T-cell (primary cell): ENCODE measurements around the gene SAMD3. TPM values are rescaled to one million over a fixed set of nuclear protein-coding genes. Genes with fewer than 3 reads are reported as not detected.
A peak's percentile ranks its signal among the peaks of the same experiment; 100 is the strongest.

Experiments
- ATAC-seq, 4 experiments: fragments of 200-7000 bp in 3 of 4; fragments of 150-1000 bp in 1 of 4; cut with Tn5 transposase; replicated peaks in 1 of 4; 1 replicate in 3 of 4; 2 replicates in 1 of 4; pipeline ENCODE4 v1.10.0; 2021; ENCODE audit warnings: moderate library complexity in 3 of 4, mild to moderate bottlenecking in 2 of 4, moderate number of reproducible peaks in 1 of 4
- CTCF ChIA-PET, 2 donors: fragments of 300-600 bp; sonication (Branson Sonifier 250); formaldehyde crosslinking; loops; one replicate each; lab custom pipeline; 2022; ENCODE audit warnings: antibody characterized with exemption in 2 of 2; lab: Charles Lee
- POLR2A ChIA-PET, 2 donors: fragments of 300-600 bp; sonication (Branson Sonifier 250); formaldehyde crosslinking; loops; one replicate each; lab custom pipeline; 2022; ENCODE audit warnings: antibody characterized with exemption in 2 of 2; lab: Charles Lee
- DNase-seq, 35 experiments: peaks; one replicate each; pipeline versions ENCODE4 v3.0.0 to v3.0.0-alpha.2; 2013 to 2023
- H3K27ac ChIP-seq: one replicate; pipeline ENCODE4 v1.5.1; 2013; ENCODE audit warnings: low read length
- H3K27me3 ChIP-seq, 2 experiments: replicated peaks in 1 of 2; 1 replicate in 1 of 2; 2 replicates in 1 of 2; pipeline versions ENCODE4 v1.6.1 to v1.7.0; 2013; ENCODE audit warnings: low read length in 1 of 2, mixed read lengths in 1 of 2; ENCODE audit not compliant: control insufficient read depth in 2 of 2, insufficient read depth in 2 of 2; ENCODE audit errors: extremely low read depth in 1 of 2
- H3K36me3 ChIP-seq, 2 donors: 1 replicate in 1 of 2; 2 replicates in 1 of 2; pipeline versions ENCODE4 v1.6.1 to v1.7.0; 2013; ENCODE audit warnings: low read length in 1 of 2; ENCODE audit not compliant: control insufficient read depth in 2 of 2, insufficient read depth in 1 of 2; ENCODE audit errors: extremely low read depth in 1 of 2
- H3K4me1 ChIP-seq, 2 experiments: 1 replicate in 1 of 2; 2 replicates in 1 of 2; pipeline versions ENCODE4 v1.6.1 to v1.7.0; 2013; ENCODE audit warnings: low read length in 2 of 2, mixed read lengths in 1 of 2; ENCODE audit not compliant: insufficient read depth in 2 of 2, control insufficient read depth in 1 of 2; ENCODE audit errors: extremely low read depth in 1 of 2
- H3K4me3 ChIP-seq, 2 donors: 1 replicate in 1 of 2; 2 replicates in 1 of 2; pipeline versions ENCODE4 v1.5.1 to v1.7.0; 2013; ENCODE audit warnings: mild to moderate bottlenecking in 2 of 2, low read length in 1 of 2, moderate library complexity in 1 of 2; ENCODE audit not compliant: control insufficient read depth in 1 of 2; ENCODE audit errors: extremely low read depth in 1 of 2
- H3K9me3 ChIP-seq: 2 replicates; pipeline ENCODE4 v1.7.0; 2013
- H3K27ac Mint-ChIP-seq, 2 donors: one replicate each; pipeline ENCODE4 v1.8.0; 2020 to 2021; ENCODE audit warnings: mild to moderate bottlenecking in 2 of 2, mixed read lengths in 2 of 2
- H3K27me3 Mint-ChIP-seq, 2 donors: one replicate each; pipeline ENCODE4 v1.8.0; 2021 to 2022; ENCODE audit warnings: mixed read lengths in 2 of 2
- H3K36me3 Mint-ChIP-seq: one replicate; pipeline ENCODE4 v1.8.0; 2021; ENCODE audit warnings: mixed read lengths
- H3K4me1 Mint-ChIP-seq, 3 donors: one replicate each; pipeline ENCODE4 v1.8.0; 2020 to 2022; ENCODE audit warnings: mixed read lengths in 3 of 3, mild to moderate bottlenecking in 1 of 3
- H3K4me3 Mint-ChIP-seq, 3 donors: one replicate each; pipeline ENCODE4 v1.8.0; 2020 to 2022; ENCODE audit warnings: mild to moderate bottlenecking in 3 of 3, mixed read lengths in 3 of 3, moderate library complexity in 3 of 3
- H3K9me3 Mint-ChIP-seq, 3 donors: one replicate each; pipeline ENCODE4 v1.8.0; 2020 to 2022; ENCODE audit warnings: mixed read lengths in 3 of 3
- whole genome bisulfite sequencing: methylation state at CpG from one replicate; pipeline ENCODE4 v1.1.5; 2013; ENCODE audit warnings: missing lambda C conversion rate; ENCODE audit not compliant: insufficient coverage; 5-methylcytosine and 5-hydroxymethylcytosine counted together
- total RNA-seq, 35 experiments: library from RNA in 6 of 35; stranded (reverse) in 6 of 35; fragments of 120-200 nt in 1 of 35; gene quantifications; one replicate each; pipeline versions ENCODE4 v1.2.1 to v1.2.4 and lab custom pipeline; 2013 to 2026

SAMD3 gene
- total RNA-seq, 5 donors from 2014 or later (not counting 1 experiment from before 2014, with no cell fraction given), result 27.5 to 73.8 (median 38.5) TPM

DNA sequence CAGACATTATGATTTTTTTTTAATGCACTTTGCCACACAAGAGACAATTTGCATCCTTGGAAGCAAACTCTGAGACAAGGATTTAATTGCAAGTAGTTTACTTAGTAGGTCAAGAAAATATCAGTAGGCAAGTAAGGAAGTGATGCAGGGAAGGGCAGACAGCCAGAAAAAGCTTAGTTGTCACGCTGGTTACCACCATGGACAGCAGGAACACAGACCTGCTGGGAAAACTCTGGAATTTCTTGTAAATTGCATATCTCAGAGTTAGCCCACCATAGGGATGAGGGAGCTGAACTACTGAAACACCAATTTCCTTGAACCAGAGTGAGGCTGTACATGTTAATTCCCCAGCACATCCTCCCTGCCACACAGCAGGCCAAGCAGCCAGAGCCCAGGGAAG, 111.7 kb downstream of the SAMD3 start:
- H3K9me3 ChIP-seq, result no peaks in the 10 kb centered on the region
- H3K27me3 ChIP-seq, result no peaks in the 10 kb centered on the region
- ATAC-seq (no peak), DNase-seq (no peak)
- WGBS, result 100% methylated on average over 1 of the region's 1 CpG
- H3K36me3 ChIP-seq, result peaks cover 0 to 4% of the 10 kb centered on the region in 2 donors
- H3K4me3 ChIP-seq, result no peak overlapping the region
- Mint-ChIP-seq H3K4me1 (peaks cover 16 to 39% (median 17%) of the 10 kb centered on the region in 3 donors), H3K9me3 (peaks cover 0 to 3% (median 0%) of the 10 kb centered on the region in 3 donors), H3K4me3 (no peak overlapping the region), H3K27me3 (no peaks in the 10 kb centered on the region), H3K27ac (no peak overlapping the region), H3K36me3 (peaks cover 76% of the 10 kb centered on the region)
- no peak overlapping the region for H3K27ac ChIP-seq
- H3K4me1 ChIP-seq, result no peaks in the 10 kb centered on the region
- ChIA-PET POLR2A (no interaction called here), CTCF (interaction anchor here in 1 of 2 donors (0.5 kb wide), 1 partner anchor 96 kb away, joined by 4 read pairs; no protein-coding TSS in a partner anchor)

- ChIA-PET POLR2A (interaction anchor here (0.7 kb wide), 3 partner anchors 13 to 477 kb away, joined by 3 to 13 read pairs (median 9); no protein-coding TSS in a partner anchor), CTCF (interaction anchor here in 1 of 2 donors (0.6 kb wide), 1 partner anchor 546 kb away, joined by 4 read pairs; no protein-coding TSS in a partner anchor)
- Histone ChIP-seq H3K9me3 (no peaks in the 10 kb centered on the region), H3K27ac (no peak overlapping the region), H3K4me3 (no peak overlapping the region), H3K4me1 (no peaks in the 10 kb centered on the region), H3K36me3 (peaks cover 0 to 9% of the 10 kb centered on the region in 2 donors), H3K27me3 (no peaks in the 10 kb centered on the region)
- WGBS, result no CpG with 5 or more reads among the region's 1 CpG
- Mint-ChIP-seq H3K4me1 (peaks cover 12 to 27% (median 17%) of the 10 kb centered on the region in 3 donors), H3K4me3 (no peak overlapping the region), H3K9me3 (peaks cover 0 to 3% (median 0%) of the 10 kb centered on the region in 3 donors), H3K27ac (peak overlapping the region; percentile 33 to 73), H3K27me3 (no peaks in the 10 kb centered on the region), H3K36me3 (peaks cover 69% of the 10 kb centered on the region)
- DNase-seq (no peak), ATAC-seq (no peak)
Observed at GRCh38 chr6:130107710-130108109, 115.0 kb downstream of the SAMD3 start.

- H3K27me3 Mint-ChIP-seq, result no peaks in the 10 kb centered on the region
- H3K4me1 ChIP-seq, result no peaks in the 10 kb centered on the region
- ATAC-seq, result no peak
- no peak overlapping the region for H3K27ac ChIP-seq
- ChIA-PET POLR2A (no interaction called here), CTCF (no interaction called here)
- H3K4me3 Mint-ChIP-seq, result no peak overlapping the region
- H3K4me1 Mint-ChIP-seq, result peaks cover 8 to 29% (median 12%) of the 10 kb centered on the region in 3 donors
- DNase-seq, result no peak
- H3K4me3 ChIP-seq, result no peak overlapping the region
- peaks cover 69% of the 10 kb centered on the region for H3K36me3 Mint-ChIP-seq
- no peaks in the 10 kb centered on the region for H3K27me3 ChIP-seq
- H3K9me3 Mint-ChIP-seq, result peaks cover 0 to 3% (median 0%) of the 10 kb centered on the region in 3 donors
- H3K36me3 ChIP-seq, result peaks cover 0 to 15% of the 10 kb centered on the region in 2 donors
- no peak overlapping the region for H3K27ac Mint-ChIP-seq
- no CpG with 5 or more reads among the region's 4 CpGs for WGBS
- no peaks in the 10 kb centered on the region for H3K9me3 ChIP-seq
Observed at GRCh38 chr6:130105996-130106704, 116.6 kb downstream of the SAMD3 start.

GRCh38 chr6:130099119-130099518, 123.6 kb downstream of the SAMD3 start:
- no peak for ATAC-seq
- Mint-ChIP-seq H3K36me3 (peaks cover 73% of the 10 kb centered on the region), H3K9me3 (no peaks in the 10 kb centered on the region), H3K4me1 (peaks cover 4 to 9% (median 5%) of the 10 kb centered on the region in 3 donors), H3K27me3 (no peaks in the 10 kb centered on the region), H3K4me3 (no peak overlapping the region), H3K27ac (no peak overlapping the region)
- H3K9me3 ChIP-seq, result no peaks in the 10 kb centered on the region
- no peak overlapping the region for H3K27ac ChIP-seq
- ChIA-PET CTCF (no interaction called here), POLR2A (interaction anchor here in 1 of 2 donors (0.5 kb wide), 1 partner anchor 103 kb away, joined by 3 read pairs; no protein-coding TSS in a partner anchor)
- no CpG with 5 or more reads among the region's 3 CpGs for WGBS
- DNase-seq, result no peak
- H3K4me3 ChIP-seq, result no peak overlapping the region
- peaks cover 0 to 42% of the 10 kb centered on the region in 2 donors for H3K36me3 ChIP-seq
- H3K4me1 ChIP-seq, result no peaks in the 10 kb centered on the region
- no peaks in the 10 kb centered on the region for H3K27me3 ChIP-seq

DNA sequence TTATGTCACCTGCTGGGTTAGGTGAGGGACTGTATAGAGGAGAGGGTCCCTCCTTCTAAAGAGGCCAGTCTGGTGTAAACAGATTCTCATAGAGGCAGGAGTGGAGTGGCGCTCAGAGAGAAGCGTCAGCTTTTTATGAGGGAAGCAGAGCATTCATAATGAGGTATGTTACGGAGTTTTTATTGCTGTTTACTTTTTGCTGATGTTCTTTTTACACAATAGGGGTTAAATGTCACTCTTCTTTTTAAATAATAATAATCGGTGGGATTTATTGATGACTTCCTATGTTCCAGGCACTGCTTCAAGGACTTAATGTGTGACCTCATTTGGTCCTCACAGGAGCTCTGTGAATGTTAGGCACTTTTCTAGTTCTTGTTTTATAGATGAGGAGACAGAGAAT, 124.4 kb downstream of the SAMD3 start:
- Histone ChIP-seq H3K27me3 (no peaks in the 10 kb centered on the region), H3K27ac (no peak overlapping the region), H3K4me1 (peaks cover 0 to 4% of the 10 kb centered on the region in 2 experiments), H3K36me3 (peaks cover 0 to 39% of the 10 kb centered on the region in 2 donors), H3K9me3 (no peaks in the 10 kb centered on the region), H3K4me3 (no peak overlapping the region)
- Mint-ChIP-seq H3K36me3 (peaks cover 72% of the 10 kb centered on the region), H3K9me3 (no peaks in the 10 kb centered on the region), H3K27ac (no peak overlapping the region), H3K4me1 (peaks cover 8 to 17% (median 9%) of the 10 kb centered on the region in 3 donors), H3K4me3 (no peak overlapping the region), H3K27me3 (no peaks in the 10 kb centered on the region)
- POLR2A ChIA-PET, result interaction anchor here in 1 of 2 donors (0.7 kb wide), 2 partner anchors 18 to 34 kb away, joined by 3 to 7 read pairs; no protein-coding TSS in a partner anchor
- ATAC-seq (no peak), DNase-seq (no peak)
- CTCF ChIA-PET, result no interaction called here
- 100% methylated on average over 2 of the region's 4 CpGs for WGBS
